Psoas muscle (tissue), 8 donors: Measurements from ENCODE around the gene ZMYM1. TPM values are rescaled to one million over a fixed set of nuclear protein-coding genes. Genes with fewer than 3 reads are reported as not detected.
"Not testable (repeated sequence)": the region's sequence is repeated elsewhere in the genome, so short reads cannot be mapped to it uniquely, and the experiment has no call there.

ENCODE experiments used
- ATAC-seq, 4 donors: fragments of 200-7000 bp; cut with Tn5 transposase; one replicate each; pipeline ENCODE4 v1.9.1; 2020; ENCODE audit warnings: moderate library complexity in 3 of 4, mild to moderate bottlenecking in 2 of 4
- DNase-seq, 2 donors: peaks; one replicate each; pipeline ENCODE4 v3.0.0-alpha.2; 2020
- H3K27ac ChIP-seq: fragments of 200-600 bp; one replicate; pipeline ENCODE4 v1.8.0; 2022
- H3K27me3 ChIP-seq, 3 donors: fragments of 200-600 bp in 1 of 3; one replicate each; pipeline versions ENCODE4 v1.6.1 to v1.8.0; 2013 to 2022; ENCODE audit warnings: low read length in 2 of 3, mild to moderate bottlenecking in 2 of 3, moderate library complexity in 1 of 3; ENCODE audit not compliant: insufficient read depth in 3 of 3
- H3K36me3 ChIP-seq, 2 donors: fragments of 200-600 bp in 1 of 2; one replicate each; pipeline versions ENCODE4 v1.6.1 to v1.8.0; 2013 to 2022; ENCODE audit warnings: low read depth in 1 of 2, mild to moderate bottlenecking in 1 of 2, moderate library complexity in 1 of 2; ENCODE audit not compliant: insufficient read depth in 1 of 2
- H3K4me1 ChIP-seq: fragments of 200-600 bp; one replicate; pipeline ENCODE4 v1.8.0; 2022
- H3K4me3 ChIP-seq: fragments of 200-600 bp; one replicate; pipeline ENCODE4 v1.8.0; 2022; ENCODE audit warnings: mild to moderate bottlenecking
- H3K9me3 ChIP-seq: fragments of 200-600 bp; one replicate; pipeline ENCODE4 v1.8.0; 2022
- CTCF ChIP-seq: fragments of 200-600 bp; IDR thresholded peaks from one replicate; pipeline ENCODE4 v1.8.0; 2022; ENCODE audit warnings: antibody characterized with exemption
- WGBS, 3 donors: extraction: QIAGEN DNeasy Blood & Tissue Kit; methylation state at CpG; one replicate each; pipeline versions ENCODE4 v1.1.6 to v1.1.7; 2013; 5-methylcytosine and 5-hydroxymethylcytosine counted together
- intact Hi-C, 2 donors: fragments of 100-400 bp; cut with DNase I; formaldehyde crosslinking; loops; one replicate each; pipeline versions ENCODE4 v1.11.0 to v1.14.2; 2022
- polyA plus RNA-seq, 3 donors: library from polyadenylated mRNA; stranded (reverse); fragments of 200-250 nt; gene quantifications; one replicate each; pipeline ENCODE4 v1.2.3, GENCODE V29; 2013
- total RNA-seq, 4 donors: library from RNA; stranded (reverse); fragmentation: NEBNext Ultra II Directional in 2 of 4; extraction: Animal tissue kit (Norgen Biotek cat#: 25700) in 2 of 4; gene quantifications; one replicate each; pipeline versions ENCODE4 v1.2.1 to v1.2.4, GENCODE V29; 2021 to 2023
- donor health status: healthy with polysubstance abuse.
- donor health status: DM: no; HTN: no; CAD: no; lungs with moderate emphysema.
- donor health status: Bipolar disorder and iron deficiency.
- donor health status: healthy.
- donor health status: DM: yes; HTN: yes; CAD: no.
- donor health status: DM: no; HTN: no; CAD: no.
- donor health status: DM: no; HTN: no; CAD: no.
- donor health status: DM: yes; HTN: yes; CAD: no.

Gene ZMYM1
- total and polyA plus RNA-seq, 7 donors: 0.90 to 5.2 (median 3.1) TPM

GRCh38 chr1:35120458-35121133 is 41.4 kb downstream of the ZMYM1 start:
- WGBS, 3 donors: 20 to 24% (median 21%) methylated on average over 34 to 36 of the region's 36 CpGs
- H3K4me1 ChIP-seq: no peaks in the 10 kb centered on the region
- no peak overlapping the region for H3K27ac ChIP-seq
- no peaks in the 10 kb centered on the region for H3K36me3 ChIP-seq
- peaks cover 0 to 11% (median 0%) of the 10 kb centered on the region in 3 donors for H3K27me3 ChIP-seq
- TF ChIP-seq CTCF: no peak
- H3K9me3 ChIP-seq: no peaks in the 10 kb centered on the region
- peak overlapping the region; percentile 51 for H3K4me3 ChIP-seq
- ATAC-seq (no peak), DNase-seq (no peak)
- intact Hi-C loops: no loop called here

DNA sequence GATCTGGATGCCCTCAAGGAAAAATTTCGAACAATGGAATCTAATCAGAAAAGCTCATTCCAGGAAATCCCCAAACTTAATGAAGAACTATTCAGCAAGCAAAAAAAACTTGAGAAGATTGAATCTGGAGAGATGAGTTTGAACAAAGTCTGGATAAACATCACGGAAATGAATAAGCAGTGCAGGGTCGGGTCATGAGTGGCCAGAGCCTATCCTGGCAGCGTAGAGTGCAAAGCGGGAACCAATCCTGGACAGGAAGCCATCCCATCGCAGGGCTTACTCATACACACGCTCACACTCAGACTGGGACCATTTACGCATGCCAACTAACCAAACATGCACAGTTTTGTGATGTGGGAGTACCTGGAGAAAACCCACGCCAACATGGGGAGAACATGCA is 43.1 kb downstream of the ZMYM1 start:
- ATAC-seq (no peak), DNase-seq (no peak)
- 86 to 89% (median 86%) methylated on average over 9 of the region's 9 CpGs for WGBS, 3 donors
- Histone ChIP-seq H3K27me3 (peaks cover 0 to 11% (median 0%) of the 10 kb centered on the region in 3 donors), H3K9me3 (peaks cover 4% of the 10 kb centered on the region), H3K36me3 (no peaks in the 10 kb centered on the region), H3K4me1 (no peaks in the 10 kb centered on the region), H3K27ac (no peak overlapping the region), H3K4me3 (no peak overlapping the region)
- no peak for TF ChIP-seq CTCF
- intact Hi-C loops: no loop called here

GRCh38 chr1:35126546-35126945 is 47.4 kb downstream of the ZMYM1 start:
- WGBS, 3 donors: 81 to 92% (median 87%) methylated on average over 1 of the region's 1 CpG
- DNase-seq: no peak
- ATAC-seq: no peak
- Histone ChIP-seq H3K4me3 (no peak overlapping the region), H3K27ac (no peak overlapping the region), H3K4me1 (no peaks in the 10 kb centered on the region), H3K27me3 (no peaks in the 10 kb centered on the region), H3K36me3 (no peaks in the 10 kb centered on the region), H3K9me3 (peaks cover 4% of the 10 kb centered on the region)
- no peak for TF ChIP-seq CTCF
- intact Hi-C loops: no loop called here

- no peaks in the 10 kb centered on the region for H3K27me3 ChIP-seq
- H3K27ac ChIP-seq: no peak overlapping the region
- DNase-seq: no peak
- no peak for ATAC-seq
- intact Hi-C loops: no loop called here
- H3K36me3 ChIP-seq: no peaks in the 10 kb centered on the region
- H3K4me1 ChIP-seq: no peaks in the 10 kb centered on the region
- H3K9me3 ChIP-seq: peaks cover 4% of the 10 kb centered on the region
- no peak overlapping the region for H3K4me3 ChIP-seq
- TF ChIP-seq CTCF: no peak
These were observed 49.9 kb downstream of the ZMYM1 start for GRCh38 chr1:35129080-35129479.

DNA sequence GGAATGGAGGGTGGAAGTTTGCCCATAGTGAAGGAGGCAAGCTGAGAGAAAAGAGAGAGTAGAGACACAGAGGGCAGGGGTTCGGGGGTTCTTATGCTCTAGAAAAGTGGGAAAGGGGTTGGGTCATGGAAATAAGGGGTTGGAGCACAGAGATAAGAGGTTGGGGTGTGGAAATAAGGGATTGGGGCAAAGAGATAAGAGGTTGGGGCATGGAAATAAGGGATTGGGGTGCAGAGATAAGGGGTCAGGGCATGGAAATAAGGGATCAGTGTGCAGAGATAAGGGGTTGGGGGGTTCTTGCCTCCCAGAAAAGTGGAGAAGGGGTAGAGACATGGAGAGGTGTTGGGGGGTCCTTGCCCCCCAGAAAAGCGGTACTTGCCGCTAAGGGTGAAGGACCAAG is 57.6 kb downstream of the ZMYM1 start:
- H3K4me3 ChIP-seq: no peak overlapping the region
- no peaks in the 10 kb centered on the region for H3K27me3 ChIP-seq
- intact Hi-C loops: no loop called here
- H3K4me1 ChIP-seq: no peaks in the 10 kb centered on the region
- no peak for DNase-seq
- no peak for TF ChIP-seq CTCF
- no peak for ATAC-seq
- 85 to 91% (median 88%) methylated on average over 3 of the region's 3 CpGs for WGBS, 3 donors
- no peaks in the 10 kb centered on the region for H3K9me3 ChIP-seq
- no peaks in the 10 kb centered on the region for H3K36me3 ChIP-seq
- H3K27ac ChIP-seq: no peak overlapping the region

DNA sequence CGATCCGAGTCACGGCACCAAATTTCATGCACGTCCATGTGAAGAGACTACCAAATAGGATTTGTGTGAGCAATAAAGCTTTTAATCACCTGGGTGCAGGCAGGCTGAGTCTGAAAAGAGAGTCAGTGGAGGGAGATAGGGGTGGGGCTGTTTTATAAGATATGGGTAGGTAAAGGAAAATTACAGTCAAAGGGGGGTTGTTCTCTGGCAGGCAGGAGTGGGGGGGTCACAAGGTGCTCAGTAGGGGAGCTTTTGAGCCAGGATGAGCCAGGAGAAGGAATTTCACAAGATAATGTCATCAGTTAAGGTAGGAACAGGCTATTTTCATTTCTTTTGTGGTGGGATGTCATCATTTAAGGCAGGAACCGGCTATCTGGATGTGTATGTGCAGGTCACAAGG is 58.4 kb downstream of the ZMYM1 start:
- H3K27me3 ChIP-seq, ATAC-seq, DNase-seq, H3K4me3 ChIP-seq, H3K27ac ChIP-seq, H3K9me3 ChIP-seq, H3K4me1 ChIP-seq, intact Hi-C loops, H3K36me3 ChIP-seq: not testable (repeated sequence)
- WGBS, 3 donors: 72 to 79% (median 73%) methylated on average over 5 of the region's 5 CpGs

GRCh38 chr1:35142294-35142693 is 63.1 kb downstream of the ZMYM1 start:
- H3K9me3 ChIP-seq, H3K27ac ChIP-seq, H3K36me3 ChIP-seq, ATAC-seq, H3K4me1 ChIP-seq, DNase-seq, H3K27me3 ChIP-seq, intact Hi-C loops, H3K4me3 ChIP-seq: not testable (repeated sequence)
